IPS-15b (cell line): ENCODE measurements around the gene POU3F3.

Experiments
- H3K27me3 ChIP-seq: one replicate; pipeline ENCODE4 v1.6.1; 2013; ENCODE audit warnings: low read length; ENCODE audit not compliant: control insufficient read depth, insufficient read depth
- H3K36me3 ChIP-seq: one replicate; pipeline ENCODE4 v1.6.1; 2013; ENCODE audit warnings: low read length; ENCODE audit not compliant: control insufficient read depth, insufficient read depth
- H3K4me1 ChIP-seq: one replicate; pipeline ENCODE4 v1.6.1; 2013; ENCODE audit warnings: mild to moderate bottlenecking, low read length; ENCODE audit not compliant: control insufficient read depth, insufficient read depth
- H3K4me3 ChIP-seq: one replicate; pipeline ENCODE4 v1.5.1; 2013; ENCODE audit warnings: low read depth, low read length
- H3K9ac ChIP-seq: one replicate; pipeline ENCODE4 v1.6.1; 2013; ENCODE audit warnings: low read depth, mild to moderate bottlenecking, low read length
- H3K9me3 ChIP-seq: one replicate; pipeline ENCODE4 v1.6.1; 2013; ENCODE audit warnings: mild to moderate bottlenecking, low read length; ENCODE audit not compliant: control insufficient read depth, insufficient read depth

POU3F3 gene

DNA sequence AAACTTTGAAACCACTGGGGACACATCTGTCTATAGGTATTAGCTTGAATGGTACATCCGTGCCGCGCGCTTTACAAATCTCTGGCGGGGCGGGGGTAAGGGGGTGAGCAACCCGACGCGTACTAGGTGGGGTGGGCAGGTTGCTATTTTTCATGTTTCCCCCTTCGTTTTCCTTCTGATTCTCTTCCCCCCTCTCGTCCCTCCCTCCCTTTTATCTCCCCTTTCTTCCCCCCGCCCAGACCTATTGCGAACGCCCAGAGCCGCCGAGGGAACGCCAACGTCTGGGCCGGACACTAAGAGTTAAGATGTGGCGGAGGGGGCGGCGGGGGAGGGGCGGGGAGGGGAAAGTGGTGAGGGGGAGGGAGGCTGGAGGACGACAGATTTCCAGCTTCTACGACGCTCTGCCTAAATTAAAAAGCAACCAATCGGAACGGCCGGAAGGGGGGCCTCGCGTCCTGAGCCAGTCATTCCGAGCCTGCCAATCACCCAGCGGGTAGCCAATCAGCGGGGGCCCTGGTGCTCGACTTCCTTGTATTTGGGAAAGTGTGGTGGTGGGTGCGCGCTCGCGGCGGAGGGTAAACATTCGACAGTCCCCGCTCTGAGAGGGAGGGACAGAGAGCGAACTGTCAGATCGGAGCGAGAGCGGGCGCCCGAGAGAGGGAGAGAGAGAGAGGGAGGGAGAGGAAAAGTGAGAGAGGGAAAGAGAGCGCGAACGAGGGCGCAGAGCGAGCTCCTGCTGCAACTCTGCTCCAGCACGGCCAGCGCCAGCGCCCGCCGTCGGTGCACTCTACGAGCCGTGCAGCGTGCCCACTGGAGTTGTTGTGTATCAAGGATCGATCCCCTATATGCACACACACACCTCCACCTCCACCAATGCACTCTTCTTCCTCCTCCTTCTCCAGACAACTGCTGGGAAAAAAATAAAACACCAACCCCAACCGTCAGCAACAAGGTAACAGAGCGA lies at the start of gene POU3F3:
Gene POU3F3, plus strand, starts transcription at position 582 of the 964 bp plus-strand sequence. CDS start 1,396 bp downstream, outside the sequence.
- Histone ChIP-seq H3K9ac (no peak within 1 kb of the TSS), H3K4me1 (peaks cover 12% of the 10 kb centered on the region), H3K4me3 (peak within 1 kb of the TSS; percentile 58), H3K36me3 (no peaks in the 10 kb centered on the region), H3K9me3 (no peaks in the 10 kb centered on the region), H3K27me3 (peaks cover 74% of the 10 kb centered on the region)

DNA sequence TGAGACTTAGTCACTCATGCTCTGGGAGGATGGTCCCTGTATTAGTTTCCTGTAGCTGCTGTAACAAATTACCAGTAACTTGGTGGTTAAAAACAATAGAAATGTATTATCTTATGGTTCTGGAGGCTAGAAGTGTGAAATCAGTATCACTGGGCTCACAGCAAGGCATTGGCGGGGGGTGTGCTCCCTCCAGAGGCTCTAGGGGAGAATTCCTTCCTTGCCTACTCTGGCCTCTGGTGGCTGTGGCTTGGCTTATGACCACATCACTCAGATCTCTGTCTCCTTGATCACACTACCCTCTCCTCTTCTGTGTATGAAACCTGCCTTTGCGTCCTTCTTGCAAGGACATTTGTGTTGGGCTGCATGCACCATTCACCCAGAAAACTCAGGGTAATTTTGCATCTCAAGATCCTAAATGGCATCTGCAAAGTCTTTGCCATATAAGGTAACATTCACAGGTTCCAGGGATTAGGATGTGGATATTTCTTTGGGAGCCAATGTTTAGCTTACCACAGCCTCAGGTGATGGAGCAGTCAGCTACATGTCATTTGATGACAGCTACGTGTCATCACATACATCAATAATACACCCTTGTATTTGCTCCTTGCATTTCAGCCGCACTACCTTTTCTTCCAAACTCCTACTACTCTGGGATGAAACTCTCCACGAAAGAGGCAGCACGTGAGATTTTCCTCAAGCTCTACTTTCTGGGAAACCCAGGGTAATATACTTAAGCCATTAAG lies 49.6 kb upstream of the POU3F3 start:
- no peak overlapping the region for H3K9ac ChIP-seq
- H3K36me3 ChIP-seq: no peaks in the 10 kb centered on the region
- no peaks in the 10 kb centered on the region for H3K4me1 ChIP-seq
- H3K4me3 ChIP-seq: no peak overlapping the region
- no peaks in the 10 kb centered on the region for H3K9me3 ChIP-seq
- no peaks in the 10 kb centered on the region for H3K27me3 ChIP-seq

DNA sequence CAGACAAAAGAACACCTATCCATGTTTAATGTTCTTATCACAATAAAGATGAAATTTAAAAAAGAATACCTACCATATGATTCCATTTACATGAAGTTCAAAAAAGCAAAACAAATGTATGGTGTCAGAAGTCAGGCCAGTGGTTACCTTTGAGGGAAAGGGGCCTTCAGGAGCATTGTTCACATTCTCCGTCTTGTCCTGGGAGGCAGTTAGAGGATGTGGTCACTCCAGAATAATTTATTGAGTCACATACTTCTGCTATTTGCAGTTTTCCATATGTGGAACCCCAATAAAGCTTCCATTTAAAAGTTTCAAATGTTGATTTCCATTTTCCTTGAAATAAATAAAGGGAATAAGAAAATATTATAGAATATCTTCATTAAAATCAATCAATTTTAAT lies 41.6 kb upstream of the POU3F3 start:
- no peaks in the 10 kb centered on the region for H3K27me3 ChIP-seq
- H3K4me1 ChIP-seq: peaks cover 2% of the 10 kb centered on the region
- no peak overlapping the region for H3K9ac ChIP-seq
- no peaks in the 10 kb centered on the region for H3K36me3 ChIP-seq
- no peaks in the 10 kb centered on the region for H3K9me3 ChIP-seq
- H3K4me3 ChIP-seq: no peak overlapping the region

DNA sequence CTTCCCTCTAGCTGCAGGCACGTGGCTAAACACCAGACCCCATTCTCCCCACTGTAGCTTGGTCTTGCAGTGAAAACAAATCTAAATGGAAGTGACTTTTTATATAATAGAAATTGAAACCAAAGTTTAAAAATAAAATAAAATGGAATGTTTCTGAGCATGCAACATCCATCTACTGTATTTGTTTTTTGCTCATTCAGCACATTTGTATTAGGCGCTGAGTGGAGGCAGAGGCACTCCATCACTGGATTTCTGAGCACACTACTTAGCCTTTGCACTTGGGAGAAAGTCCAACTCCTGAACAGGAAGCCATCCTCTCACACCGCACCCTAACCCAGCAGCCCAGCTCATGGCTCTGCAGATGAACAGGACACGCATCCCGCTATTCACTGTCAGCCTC lies 37.8 kb upstream of the POU3F3 start:
- H3K36me3 ChIP-seq: no peaks in the 10 kb centered on the region
- peaks cover 2% of the 10 kb centered on the region for H3K4me1 ChIP-seq
- no peaks in the 10 kb centered on the region for H3K27me3 ChIP-seq
- H3K9me3 ChIP-seq: no peaks in the 10 kb centered on the region
- H3K9ac ChIP-seq: no peak overlapping the region
- H3K4me3 ChIP-seq: no peak overlapping the region

DNA sequence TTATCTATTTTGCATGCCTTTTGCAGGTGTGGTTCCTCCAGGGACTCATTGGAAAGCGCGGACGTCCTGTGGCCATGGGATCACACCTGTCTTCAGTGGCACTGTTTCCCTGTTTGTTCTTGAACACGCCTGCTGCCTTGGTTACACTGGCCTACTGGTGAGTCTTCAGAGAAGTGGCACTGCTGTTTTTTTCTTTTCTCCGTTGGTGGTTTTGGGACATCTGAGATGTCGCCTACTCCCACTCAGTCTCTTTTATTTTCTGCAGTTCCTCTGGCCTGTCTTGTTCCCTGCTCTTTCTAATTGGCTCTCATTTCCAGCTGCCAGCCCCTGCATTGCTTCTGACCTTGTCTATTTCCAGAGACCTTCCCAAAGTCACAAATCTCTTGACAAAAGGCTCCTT lies 35.7 kb upstream of the POU3F3 start:
- H3K9ac ChIP-seq: no peak overlapping the region
- no peaks in the 10 kb centered on the region for H3K9me3 ChIP-seq
- no peaks in the 10 kb centered on the region for H3K36me3 ChIP-seq
- no peaks in the 10 kb centered on the region for H3K4me1 ChIP-seq
- H3K27me3 ChIP-seq: no peaks in the 10 kb centered on the region
- no peak overlapping the region for H3K4me3 ChIP-seq

DNA sequence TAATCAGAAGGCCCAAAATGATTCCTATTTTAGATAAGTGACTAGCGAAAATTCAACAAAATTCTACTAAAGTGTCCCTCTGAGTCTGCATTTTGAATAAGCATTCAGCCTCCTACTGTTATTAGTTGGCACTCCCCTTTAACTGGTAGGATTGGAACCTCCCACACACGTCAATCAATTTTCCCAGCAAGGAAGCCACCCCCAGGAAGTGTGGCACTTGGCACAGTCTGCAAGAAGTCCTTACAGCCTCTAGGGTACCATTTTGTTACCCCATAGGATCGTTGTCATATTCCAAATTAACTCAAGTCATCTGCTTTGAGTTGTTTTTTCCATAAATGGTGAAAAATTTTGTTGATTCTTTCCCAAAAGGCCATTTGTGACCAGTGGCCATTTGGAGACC lies 33.8 kb upstream of the POU3F3 start:
- H3K9me3 ChIP-seq: no peaks in the 10 kb centered on the region
- no peaks in the 10 kb centered on the region for H3K36me3 ChIP-seq
- H3K4me3 ChIP-seq: no peak overlapping the region
- no peak overlapping the region for H3K9ac ChIP-seq
- no peaks in the 10 kb centered on the region for H3K27me3 ChIP-seq
- H3K4me1 ChIP-seq: no peaks in the 10 kb centered on the region

DNA sequence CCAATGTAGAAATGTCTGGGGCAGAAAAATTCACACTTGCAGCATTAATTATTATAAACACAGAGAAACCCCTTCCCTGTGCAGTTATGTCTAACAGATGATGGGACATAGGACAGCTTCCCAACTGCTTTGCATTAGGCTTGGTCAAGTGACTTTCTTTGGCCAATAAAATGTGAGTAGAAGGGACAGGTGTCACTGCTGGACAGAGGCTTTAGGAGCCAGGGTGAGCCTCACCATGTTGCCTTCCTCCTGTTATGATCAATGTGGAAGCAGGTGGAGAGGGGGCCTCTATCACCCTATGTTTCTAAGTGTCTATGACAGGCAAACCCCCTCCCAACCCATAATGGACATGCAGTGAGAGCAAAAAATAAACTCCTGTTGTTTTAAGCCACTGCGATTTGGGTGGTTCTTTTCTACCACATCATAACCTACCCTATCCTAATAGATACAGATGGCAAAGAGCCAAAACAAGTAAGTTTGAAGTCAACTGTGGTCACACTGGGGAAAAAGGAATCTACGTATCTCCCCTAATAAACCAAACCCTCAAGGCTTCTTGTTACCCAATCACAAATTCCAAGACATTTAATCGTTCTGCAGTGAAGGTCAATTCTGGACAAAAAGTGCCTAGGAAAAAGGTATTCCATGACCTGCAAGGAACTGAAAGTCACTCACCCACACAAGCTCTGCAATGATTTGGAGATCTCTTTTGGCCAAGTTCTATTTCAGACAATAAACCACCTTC lies 28.6 kb upstream of the POU3F3 start:
- no peak overlapping the region for H3K9ac ChIP-seq
- no peaks in the 10 kb centered on the region for H3K4me1 ChIP-seq
- no peak overlapping the region for H3K4me3 ChIP-seq
- H3K36me3 ChIP-seq: no peaks in the 10 kb centered on the region
- no peaks in the 10 kb centered on the region for H3K27me3 ChIP-seq
- H3K9me3 ChIP-seq: no peaks in the 10 kb centered on the region

DNA sequence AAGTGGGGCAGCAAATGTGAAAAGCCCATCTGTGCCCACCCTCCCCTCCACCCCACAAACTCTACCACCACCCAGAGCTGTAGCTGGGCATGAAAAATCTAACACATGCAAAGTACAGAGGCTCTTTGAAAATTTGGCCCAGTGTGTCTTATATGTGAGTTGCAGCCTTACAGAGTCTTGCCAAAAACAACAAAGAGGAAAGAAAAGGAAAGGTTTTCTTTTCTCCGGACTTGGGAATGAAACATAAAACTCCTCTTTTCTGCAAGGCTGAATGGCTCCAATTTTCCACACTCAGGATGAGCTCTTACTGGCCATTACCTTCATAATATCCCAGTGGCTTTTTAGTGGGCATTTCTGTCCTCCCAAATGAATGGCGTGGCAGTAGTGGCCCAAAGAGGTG lies 27.9 kb upstream of the POU3F3 start:
- no peak overlapping the region for H3K9ac ChIP-seq
- no peak overlapping the region for H3K4me3 ChIP-seq
- no peaks in the 10 kb centered on the region for H3K4me1 ChIP-seq
- H3K27me3 ChIP-seq: no peaks in the 10 kb centered on the region
- H3K36me3 ChIP-seq: no peaks in the 10 kb centered on the region
- no peaks in the 10 kb centered on the region for H3K9me3 ChIP-seq

DNA sequence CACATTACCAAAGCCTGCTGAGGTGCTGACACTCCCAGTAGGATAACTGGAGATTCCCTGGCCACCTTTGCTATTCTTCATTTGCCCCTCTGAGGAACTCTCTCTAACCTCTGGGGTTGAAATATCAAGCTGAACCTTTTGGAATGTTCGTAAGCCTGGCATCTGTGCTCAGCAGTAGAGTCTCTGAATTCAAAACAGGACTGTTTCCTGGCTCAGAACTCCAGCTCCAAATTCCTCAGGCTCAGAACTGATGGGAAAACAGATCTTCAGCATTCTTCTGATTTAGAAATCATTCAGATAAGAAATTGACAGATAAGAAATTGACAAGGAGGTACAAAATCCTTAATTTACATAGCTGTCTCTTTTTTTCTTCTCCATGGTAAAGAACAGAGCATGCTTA lies 22.2 kb upstream of the POU3F3 start:
- H3K9me3 ChIP-seq: no peaks in the 10 kb centered on the region
- no peaks in the 10 kb centered on the region for H3K36me3 ChIP-seq
- no peak overlapping the region for H3K4me3 ChIP-seq
- no peak overlapping the region for H3K9ac ChIP-seq
- H3K27me3 ChIP-seq: no peaks in the 10 kb centered on the region
- H3K4me1 ChIP-seq: peaks cover 3% of the 10 kb centered on the region

DNA sequence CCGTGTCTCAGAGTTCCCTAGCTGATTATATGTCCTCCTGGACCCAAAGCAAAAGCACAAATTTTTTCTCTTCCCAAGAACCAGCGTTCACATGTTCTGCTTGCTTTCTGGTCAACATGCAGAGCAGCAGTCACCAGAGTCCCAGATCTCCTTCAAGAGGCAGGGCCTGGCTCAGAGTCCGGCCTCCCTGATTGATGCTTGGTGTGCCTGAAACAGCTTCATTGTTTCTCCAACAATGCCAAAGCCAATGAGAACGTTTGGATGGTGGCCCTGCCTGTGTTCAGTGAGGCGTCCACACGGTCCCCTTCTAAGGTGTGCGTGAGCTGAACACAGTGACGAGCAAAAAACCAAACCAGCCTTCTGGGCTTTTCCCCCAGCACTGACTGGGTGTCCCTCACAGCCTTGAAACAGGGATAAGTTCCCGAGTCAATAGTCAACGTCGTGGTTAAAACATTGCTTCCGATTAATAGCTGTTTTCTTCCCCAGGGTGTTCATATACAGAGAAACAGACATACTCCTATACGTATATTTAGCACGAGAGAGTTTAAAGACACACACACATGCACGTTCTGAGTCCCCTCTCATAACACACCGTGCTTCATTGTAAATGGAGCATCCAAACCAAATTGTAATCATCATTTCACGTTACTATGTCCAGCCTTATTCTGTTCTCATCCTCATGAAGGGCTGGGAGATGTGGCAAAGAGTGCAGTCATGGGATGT lies 19.3 kb upstream of the POU3F3 start:
- no peak overlapping the region for H3K4me3 ChIP-seq
- no peak overlapping the region for H3K9ac ChIP-seq
- no peaks in the 10 kb centered on the region for H3K36me3 ChIP-seq
- H3K4me1 ChIP-seq: peaks cover 3% of the 10 kb centered on the region
- H3K9me3 ChIP-seq: no peaks in the 10 kb centered on the region
- peaks cover 4% of the 10 kb centered on the region for H3K27me3 ChIP-seq

DNA sequence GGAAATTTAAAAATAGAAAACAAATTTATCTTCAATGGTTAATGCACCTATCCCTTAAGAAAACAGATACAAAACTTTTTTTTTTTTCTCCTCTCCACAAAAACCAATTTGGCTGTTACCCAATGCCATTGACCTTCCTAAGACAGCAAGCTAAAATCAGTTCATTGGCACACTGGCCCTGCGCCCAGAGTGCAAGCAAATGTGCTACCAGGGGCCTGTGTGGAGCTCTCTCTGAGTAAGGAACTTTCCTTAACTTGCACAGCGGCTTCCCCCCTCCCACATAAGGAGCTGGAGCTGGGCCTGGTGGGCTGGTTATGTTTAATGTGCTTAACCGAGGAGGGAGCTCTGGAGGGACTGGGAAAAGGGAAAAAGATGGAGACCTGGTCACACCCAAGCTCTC lies 17.6 kb upstream of the POU3F3 start:
- H3K4me1 ChIP-seq: peaks cover 3% of the 10 kb centered on the region
- no peak overlapping the region for H3K9ac ChIP-seq
- H3K27me3 ChIP-seq: peaks cover 17% of the 10 kb centered on the region
- no peak overlapping the region for H3K4me3 ChIP-seq
- no peaks in the 10 kb centered on the region for H3K36me3 ChIP-seq
- H3K9me3 ChIP-seq: no peaks in the 10 kb centered on the region
